Activated T-helper 2 cell treated with anti-CD3 and anti-CD28 coated beads, Interferon-gamma antibody, Interleukin-2, Interleukin-4, amounts not matched to agents 10 μg/mL and 5 μg/mL and 100 μg/mL, durations not matched to agents 14 hours and 24 hours and 36 hours (primary cell): Measurements from ENCODE around the gene GLS. TPM values are rescaled to one million over a fixed set of nuclear protein-coding genes. Genes with fewer than 3 reads are reported as not detected.
"Not testable (repeated sequence)": the region's sequence is repeated elsewhere in the genome, so short reads cannot be mapped to it uniquely, and the experiment has no call there.

Source experiments
- DNase-seq: peaks from one replicate; pipeline ENCODE4 v3.0.0; 2021; ENCODE audit warnings: low spot score
- H3K27ac Mint-ChIP-seq: one replicate; pipeline ENCODE4 v1.8.0; 2021; ENCODE audit warnings: mixed read lengths
- H3K27me3 Mint-ChIP-seq: one replicate; pipeline ENCODE4 v1.8.0; 2021; ENCODE audit warnings: low read depth, mixed read lengths
- H3K36me3 Mint-ChIP-seq: one replicate; pipeline ENCODE4 v1.8.0; 2021; ENCODE audit warnings: low read depth, mixed read lengths
- H3K4me1 Mint-ChIP-seq: one replicate; pipeline ENCODE4 v1.8.0; 2021; ENCODE audit warnings: low read depth, mixed read lengths
- H3K4me3 Mint-ChIP-seq: one replicate; pipeline ENCODE4 v1.8.0; 2021; ENCODE audit warnings: low read depth, mild to moderate bottlenecking, moderate library complexity, mixed read lengths
- H3K9me3 Mint-ChIP-seq: one replicate; pipeline ENCODE4 v1.8.0; 2021; ENCODE audit warnings: mixed read lengths
- intact Hi-C: fragments of 100-400 bp; cut with micrococcal nuclease; formaldehyde crosslinking; loops from one replicate; pipeline ENCODE4 v1.15.1; 2023
- total RNA-seq: library from RNA; stranded (reverse); gene quantifications from 2 replicates; pipeline ENCODE4 v1.2.3, GENCODE V29; 2022

Gene GLS
- total RNA-seq, 1 donor from 2014 or later: 195 TPM

DNA sequence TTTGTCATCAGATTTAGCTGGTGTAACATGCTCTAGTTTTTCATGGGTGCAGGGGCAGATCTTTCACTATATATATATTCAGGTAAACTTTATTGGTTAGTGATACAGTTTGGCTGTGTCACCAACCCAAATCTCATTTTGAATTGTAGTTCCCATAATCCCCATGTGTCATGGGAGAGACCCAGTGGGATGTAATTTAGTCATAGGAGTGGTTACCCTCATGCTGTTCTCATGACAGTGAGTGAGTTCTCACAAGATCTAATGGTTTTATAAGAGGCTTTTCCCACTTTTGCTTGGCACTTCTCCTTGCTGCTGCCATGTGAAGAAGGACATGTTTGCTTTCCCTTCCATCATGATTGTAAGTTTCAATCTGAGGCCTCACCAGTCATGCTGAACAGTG lies 18.5 kb upstream of the GLS start:
- DNase-seq, H3K27me3 Mint-ChIP-seq, H3K4me3 Mint-ChIP-seq, intact Hi-C loops, H3K27ac Mint-ChIP-seq: not testable (repeated sequence)
- peaks cover 14% of the 10 kb centered on the region for H3K36me3 Mint-ChIP-seq
- H3K4me1 Mint-ChIP-seq: peaks cover 17% of the 10 kb centered on the region
- peaks cover 26% of the 10 kb centered on the region for H3K9me3 Mint-ChIP-seq

GRCh38 chr2:190862571-190862991 lies 18.0 kb upstream of the GLS start:
- Mint-ChIP-seq H3K27ac (no peak overlapping the region), H3K4me3 (no peak overlapping the region), H3K27me3 (no peaks in the 10 kb centered on the region), H3K36me3 (peaks cover 14% of the 10 kb centered on the region), H3K9me3 (peaks cover 26% of the 10 kb centered on the region), H3K4me1 (peaks cover 17% of the 10 kb centered on the region)
- DNase-seq: no peak
- intact Hi-C loops: no loop called here

- intact Hi-C loops: no loop called here
- peaks cover 17% of the 10 kb centered on the region for H3K4me1 Mint-ChIP-seq
- no peak overlapping the region for H3K27ac Mint-ChIP-seq
- H3K36me3 Mint-ChIP-seq: peaks cover 14% of the 10 kb centered on the region
- H3K9me3 Mint-ChIP-seq: peaks cover 31% of the 10 kb centered on the region
- no peaks in the 10 kb centered on the region for H3K27me3 Mint-ChIP-seq
- DNase-seq: no peak
- H3K4me3 Mint-ChIP-seq: no peak overlapping the region
These were observed 16.7 kb upstream of the GLS start for GRCh38 chr2:190863946-190864345.

GRCh38 chr2:190864375-190864774 lies 16.2 kb upstream of the GLS start:
- H3K36me3 Mint-ChIP-seq: peaks cover 14% of the 10 kb centered on the region
- H3K4me1 Mint-ChIP-seq: peaks cover 17% of the 10 kb centered on the region
- no peak overlapping the region for H3K4me3 Mint-ChIP-seq
- H3K9me3 Mint-ChIP-seq: peaks cover 31% of the 10 kb centered on the region
- DNase-seq: no peak
- H3K27ac Mint-ChIP-seq: no peak overlapping the region
- intact Hi-C loops: no loop called here
- H3K27me3 Mint-ChIP-seq: no peaks in the 10 kb centered on the region

DNA sequence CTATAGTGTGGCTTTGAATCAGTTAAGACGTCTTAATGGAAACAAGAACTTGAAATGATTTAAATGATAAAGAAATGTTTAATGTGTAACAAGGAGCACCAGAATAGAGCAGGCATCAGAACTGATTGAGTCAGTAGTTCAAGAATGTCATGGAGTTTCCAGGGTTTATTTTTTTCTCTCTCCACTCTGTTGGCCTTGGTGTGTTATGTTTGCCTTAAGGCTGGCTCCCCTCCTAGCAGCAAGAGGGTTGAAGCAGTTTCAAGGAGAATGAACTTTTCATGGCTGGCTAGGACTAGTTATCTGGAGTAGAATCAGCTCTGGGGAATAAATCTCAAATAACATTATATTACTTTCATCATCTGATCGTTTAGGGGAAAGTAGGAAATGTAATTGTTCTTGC lies 13.4 kb upstream of the GLS start:
- Mint-ChIP-seq H3K4me3 (no peak overlapping the region), H3K27ac (no peak overlapping the region), H3K9me3 (peaks cover 16% of the 10 kb centered on the region), H3K36me3 (peaks cover 4% of the 10 kb centered on the region), H3K4me1 (peaks cover 17% of the 10 kb centered on the region), H3K27me3 (peaks cover 2% of the 10 kb centered on the region)
- no peak for DNase-seq
- intact Hi-C loops: no loop called here

DNA sequence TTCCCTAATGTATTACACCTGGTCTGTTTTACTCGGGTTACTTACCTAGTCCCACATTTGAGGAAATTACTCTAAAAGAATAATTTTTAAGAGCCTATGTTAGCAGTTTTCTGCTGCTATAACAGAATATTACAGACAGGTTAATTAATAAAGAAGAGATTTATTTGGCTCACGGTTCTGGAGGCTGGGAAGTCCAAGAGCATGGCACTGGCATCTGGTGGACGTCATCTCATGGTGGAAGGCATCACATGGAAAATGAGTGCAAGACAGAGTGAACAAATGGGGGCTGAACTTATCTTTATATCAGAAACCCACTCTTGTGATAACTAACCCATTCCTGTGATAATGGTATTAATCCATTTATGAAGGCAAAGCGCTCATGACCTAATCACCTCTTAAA lies 12.8 kb upstream of the GLS start:
- Mint-ChIP-seq H3K4me3 (no peak overlapping the region), H3K9me3 (peaks cover 14% of the 10 kb centered on the region), H3K27me3 (peaks cover 2% of the 10 kb centered on the region), H3K36me3 (no peaks in the 10 kb centered on the region), H3K4me1 (peaks cover 12% of the 10 kb centered on the region), H3K27ac (no peak overlapping the region)
- DNase-seq: no peak
- intact Hi-C loops: no loop called here

DNA sequence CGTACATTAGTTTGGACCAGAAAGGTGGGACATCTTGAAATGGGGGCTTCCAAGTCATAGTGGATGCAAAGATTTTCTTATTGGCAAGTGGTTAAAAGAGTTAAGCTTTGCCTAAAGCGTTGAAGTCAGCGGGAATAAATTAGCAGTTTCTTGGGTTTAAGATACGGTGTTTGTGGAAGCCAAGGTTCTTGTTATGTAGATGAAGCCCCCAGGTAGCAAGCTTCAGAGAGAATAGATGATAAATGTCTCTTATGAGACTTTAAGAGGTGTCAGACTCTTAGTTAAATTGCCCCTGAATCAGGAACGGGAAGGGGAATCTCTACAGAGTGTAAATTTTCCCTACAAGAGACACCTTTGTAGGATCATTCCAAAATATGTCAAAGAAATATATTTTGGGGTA lies 10.9 kb upstream of the GLS start:
- DNase-seq: no peak
- intact Hi-C loops: no loop called here
- Mint-ChIP-seq H3K36me3 (no peaks in the 10 kb centered on the region), H3K27me3 (peaks cover 2% of the 10 kb centered on the region), H3K4me3 (no peak overlapping the region), H3K27ac (no peak overlapping the region), H3K4me1 (no peaks in the 10 kb centered on the region), H3K9me3 (peaks cover 10% of the 10 kb centered on the region)

DNA sequence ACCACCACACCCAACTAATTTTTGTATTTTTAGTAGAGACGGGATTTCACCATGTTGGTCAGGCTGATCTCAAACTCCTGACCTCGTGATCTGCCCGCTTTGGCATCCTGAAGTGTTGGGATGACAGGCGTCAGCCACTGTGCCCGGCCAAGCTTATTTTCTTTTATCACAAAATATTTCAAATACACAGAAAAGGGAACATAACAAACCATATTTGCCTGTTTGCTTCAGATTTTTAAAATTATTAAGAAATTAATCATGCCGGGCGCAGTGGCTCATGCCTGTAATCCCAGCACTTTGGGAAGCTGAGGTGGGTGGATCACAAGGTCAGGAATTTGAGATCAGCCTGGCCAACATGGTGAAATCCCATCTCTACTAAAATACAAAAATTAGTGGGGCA lies 7.2 kb upstream of the GLS start:
- H3K27ac Mint-ChIP-seq, intact Hi-C loops, DNase-seq, H3K9me3 Mint-ChIP-seq, H3K36me3 Mint-ChIP-seq, H3K27me3 Mint-ChIP-seq, H3K4me3 Mint-ChIP-seq: not testable (repeated sequence)
- peaks cover 15% of the 10 kb centered on the region for H3K4me1 Mint-ChIP-seq

GRCh38 chr2:190875891-190876290 lies 4.7 kb upstream of the GLS start:
- H3K4me3 Mint-ChIP-seq: no peak overlapping the region
- intact Hi-C loops: no loop called here
- H3K27ac Mint-ChIP-seq: peak overlapping the region; percentile 45

GRCh38 chr2:190876631-190877030 lies 4.0 kb upstream of the GLS start:
- intact Hi-C loops: no loop called here
- H3K4me3 Mint-ChIP-seq: no peak overlapping the region

More at GRCh38 chr2:190875891-190876290, 4.7 kb upstream of the GLS start:
- H3K36me3 Mint-ChIP-seq: no peaks in the 10 kb centered on the region
- peaks cover 2% of the 10 kb centered on the region for H3K27me3 Mint-ChIP-seq
- H3K4me1 Mint-ChIP-seq: peaks cover 17% of the 10 kb centered on the region
- peaks cover 4% of the 10 kb centered on the region for H3K9me3 Mint-ChIP-seq
- DNase-seq: no peak

DNA sequence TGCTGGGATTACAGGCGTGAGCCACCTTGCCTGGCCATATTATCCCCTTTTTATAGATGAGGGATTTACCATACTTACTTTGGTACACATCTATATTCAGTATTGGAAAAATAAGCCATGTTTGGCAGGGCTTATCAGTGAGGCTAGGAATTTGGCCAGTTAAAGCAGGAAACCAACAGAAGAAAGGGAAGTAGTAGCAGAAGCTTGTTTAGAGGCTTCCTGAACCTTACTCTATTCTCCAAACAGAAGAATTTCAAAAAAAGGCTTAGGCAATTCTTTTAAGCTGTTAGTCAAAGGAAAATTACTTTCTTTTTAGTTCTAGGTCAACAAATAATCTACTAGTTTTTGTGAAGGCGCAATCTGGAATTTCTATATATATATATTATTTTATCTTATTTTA lies 3.2 kb upstream of the GLS start:
- H3K4me1 Mint-ChIP-seq: peaks cover 17% of the 10 kb centered on the region
- no peak for DNase-seq
- no peak overlapping the region for H3K27ac Mint-ChIP-seq
- H3K9me3 Mint-ChIP-seq: peaks cover 2% of the 10 kb centered on the region
- H3K4me3 Mint-ChIP-seq: no peak overlapping the region
- H3K36me3 Mint-ChIP-seq: peaks cover 6% of the 10 kb centered on the region
- no peaks in the 10 kb centered on the region for H3K27me3 Mint-ChIP-seq
- intact Hi-C loops: no loop called here

More at GRCh38 chr2:190876631-190877030, 4.0 kb upstream of the GLS start:
- Mint-ChIP-seq H3K4me1 (peaks cover 17% of the 10 kb centered on the region), H3K36me3 (peaks cover under 1% of the 10 kb centered on the region), H3K27me3 (no peaks in the 10 kb centered on the region), H3K27ac (no peak overlapping the region), H3K9me3 (peaks cover 4% of the 10 kb centered on the region)
- no peak for DNase-seq

DNA sequence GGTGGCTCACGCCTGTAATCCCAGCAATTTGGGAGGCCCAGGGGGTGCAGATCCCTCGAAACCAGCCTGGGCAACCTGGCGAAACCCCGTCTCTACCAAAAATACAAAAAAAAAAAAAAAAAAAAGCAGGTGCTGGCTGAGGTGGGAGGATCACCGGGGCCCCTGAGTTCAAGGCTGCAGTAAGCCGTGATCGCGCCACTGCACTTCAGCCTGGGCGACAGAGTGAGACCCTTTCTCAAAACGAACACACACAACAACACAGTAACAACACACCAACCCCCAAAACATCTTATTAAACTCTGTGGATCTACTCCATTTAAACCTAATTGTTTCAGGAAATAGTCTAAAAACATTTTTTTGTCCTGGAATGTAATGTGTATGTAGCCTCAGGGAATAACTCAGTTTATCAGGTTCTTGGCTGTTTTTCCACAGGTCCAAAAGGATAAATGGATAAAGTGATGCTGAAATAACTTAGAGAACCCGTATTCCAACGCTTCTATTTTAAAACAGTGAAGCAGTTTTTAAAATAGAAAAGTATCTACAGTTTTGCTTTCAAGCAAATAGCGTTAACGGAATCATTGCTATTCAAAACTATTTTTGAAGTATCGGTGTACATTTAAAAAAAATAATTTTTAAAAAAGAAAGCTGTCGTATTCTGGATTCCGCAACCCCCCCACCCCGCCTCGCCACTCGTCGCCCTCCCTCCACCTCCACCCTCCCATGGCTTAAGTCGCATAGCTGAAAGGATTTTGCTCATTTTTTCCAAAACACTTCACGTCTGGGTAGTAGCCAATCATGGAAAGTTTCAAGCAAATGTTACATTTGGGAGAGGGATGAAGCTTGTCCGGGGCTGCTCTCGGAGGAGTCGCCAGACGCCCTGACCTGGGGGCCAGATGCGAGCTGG lies 895 bp upstream of the GLS start:
- peak overlapping the region; percentile 91 for H3K4me3 Mint-ChIP-seq
- peaks cover 27% of the 10 kb centered on the region for H3K36me3 Mint-ChIP-seq
- H3K9me3 Mint-ChIP-seq: no peaks in the 10 kb centered on the region
- no peaks in the 10 kb centered on the region for H3K27me3 Mint-ChIP-seq
- peak overlapping the region; percentile 94 for H3K27ac Mint-ChIP-seq
- no peak for DNase-seq
- intact Hi-C loops: loop anchor here (1.0 to 5.0 kb wide), 7 partner anchors 29 to 472 kb away; partner anchors contain the start of genes MFSD6, NEMP2 and STAT4
- peaks cover 34% of the 10 kb centered on the region for H3K4me1 Mint-ChIP-seq

DNA sequence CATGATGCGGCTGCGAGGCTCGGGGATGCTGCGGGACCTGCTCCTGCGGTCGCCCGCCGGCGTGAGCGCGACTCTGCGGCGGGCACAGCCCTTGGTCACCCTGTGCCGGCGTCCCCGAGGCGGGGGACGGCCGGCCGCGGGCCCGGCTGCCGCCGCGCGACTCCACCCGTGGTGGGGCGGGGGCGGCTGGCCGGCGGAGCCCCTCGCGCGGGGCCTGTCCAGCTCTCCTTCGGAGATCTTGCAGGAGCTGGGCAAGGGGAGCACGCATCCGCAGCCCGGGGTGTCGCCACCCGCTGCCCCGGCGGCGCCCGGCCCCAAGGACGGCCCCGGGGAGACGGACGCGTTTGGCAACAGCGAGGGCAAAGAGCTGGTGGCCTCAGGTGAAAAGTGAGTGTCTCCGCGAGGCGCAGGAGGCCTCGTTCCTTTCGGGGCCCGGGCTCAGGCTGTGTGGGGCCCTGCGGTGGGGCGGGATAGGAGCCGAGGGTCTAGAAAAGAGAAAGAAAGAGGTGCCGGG lies 520 bp downstream of the GLS start:
- peak overlapping the region; percentile 91 for H3K4me3 Mint-ChIP-seq
- no peaks in the 10 kb centered on the region for H3K9me3 Mint-ChIP-seq
- H3K27ac Mint-ChIP-seq: peak overlapping the region; percentile 94
- intact Hi-C loops: loop anchor here (2.0 to 5.0 kb wide), 6 partner anchors 140 to 474 kb away; partner anchors contain the start of genes MFSD6, NEMP2 and STAT4
- H3K36me3 Mint-ChIP-seq: peaks cover 35% of the 10 kb centered on the region
- peaks cover 31% of the 10 kb centered on the region for H3K4me1 Mint-ChIP-seq
- DNase-seq: no peak
- no peaks in the 10 kb centered on the region for H3K27me3 Mint-ChIP-seq
